ENCODE data around the gene BLVRA. TPM values are rescaled to one million over a fixed set of nuclear protein-coding genes. Genes with fewer than 3 reads are reported as not detected.
A peak's percentile ranks its signal among the peaks of the same experiment; 100 is the strongest.
"Not testable (repeated sequence)": the region's sequence is repeated elsewhere in the genome, so short reads cannot be mapped to it uniquely, and the experiment has no call there.

Gene BLVRA
- total RNA-seq, 1 donor from 2014 or later = 36.1 TPM

GRCh38 chr7:43781726-43782607 is 23.5 kb downstream of the BLVRA start:
- Histone ChIP-seq H3K4me3 (no peak overlapping the region), H3K36me3 (peaks cover 0 to 14% of the 10 kb centered on the region in 2 donors), H3K27ac (no peak overlapping the region), H3K9me3 (no peaks in the 10 kb centered on the region), H3K4me1 (no peaks in the 10 kb centered on the region), H3K27me3 (no peaks in the 10 kb centered on the region)
- DNase-seq (ENCODE audit: low spot score in 2 of 2) = no peak
- TF ChIP-seq CTCF (IDR thresholded peaks at IDR 0.05) = no peak
- intact Hi-C loops (cut with DNase I) = no loop called here

- no peak overlapping the region for H3K4me3 ChIP-seq
- TF ChIP-seq CTCF (IDR thresholded peaks at IDR 0.05) = no peak
- intact Hi-C loops (cut with DNase I) = no loop called here
- H3K27me3 ChIP-seq = no peaks in the 10 kb centered on the region
- H3K36me3 ChIP-seq = peaks cover 0 to 19% of the 10 kb centered on the region in 2 donors
- no peak overlapping the region for H3K27ac ChIP-seq
- H3K4me1 ChIP-seq = no peaks in the 10 kb centered on the region
- peak in 1 of 2 donors; percentile 27 for DNase-seq (ENCODE audit: low spot score in 2 of 2)
- H3K9me3 ChIP-seq = no peaks in the 10 kb centered on the region
Measured at GRCh38 chr7:43782768-43783555, 24.5 kb downstream of the BLVRA start.

GRCh38 chr7:43784030-43784584 is 25.6 kb downstream of the BLVRA start:
- Histone ChIP-seq H3K9me3 (no peaks in the 10 kb centered on the region), H3K27ac (no peak overlapping the region), H3K36me3 (peaks cover 11 to 30% of the 10 kb centered on the region in 2 donors), H3K4me3 (no peak overlapping the region), H3K27me3 (no peaks in the 10 kb centered on the region), H3K4me1 (no peaks in the 10 kb centered on the region)
- no peak for TF ChIP-seq CTCF (IDR thresholded peaks at IDR 0.05)
- intact Hi-C loops (cut with DNase I) = no loop called here
- no peak for DNase-seq (ENCODE audit: low spot score in 2 of 2)

GRCh38 chr7:43784585-43785087 is 26.2 kb downstream of the BLVRA start:
- H3K4me1 ChIP-seq; H3K4me3 ChIP-seq; H3K27me3 ChIP-seq; H3K9me3 ChIP-seq; DNase-seq (ENCODE audit: low spot score in 2 of 2); H3K27ac ChIP-seq; intact Hi-C loops (cut with DNase I): not testable (repeated sequence)
- peaks cover 14 to 30% of the 10 kb centered on the region in 2 donors for H3K36me3 ChIP-seq

- H3K4me1 ChIP-seq = no peaks in the 10 kb centered on the region
- TF ChIP-seq CTCF (IDR thresholded peaks at IDR 0.05) = no peak
- H3K27me3 ChIP-seq = no peaks in the 10 kb centered on the region
- intact Hi-C loops (cut with DNase I) = no loop called here
- H3K27ac ChIP-seq = no peak overlapping the region
- DNase-seq (ENCODE audit: low spot score in 2 of 2) = peak in 1 of 2 donors; percentile 55
- no peak overlapping the region for H3K4me3 ChIP-seq
- no peaks in the 10 kb centered on the region for H3K9me3 ChIP-seq
- peaks cover 21 to 27% of the 10 kb centered on the region in 2 donors for H3K36me3 ChIP-seq
Measured at GRCh38 chr7:43785420-43785819, 26.9 kb downstream of the BLVRA start.
